PFSK-1 (cell line): ENCODE data around the gene PTTG1IP.

Source experiments
- POLR2AphosphoS5 ChIP-seq: IDR thresholded peaks from 2 replicates; pipeline ENCODE4 v1.6.1; 2012; ENCODE audit warnings: low read depth, mild to moderate bottlenecking, control low read depth, low read length, moderate library complexity
- SIN3A ChIP-seq: IDR thresholded peaks from 2 replicates; pipeline ENCODE4 v1.6.1; 2012; ENCODE audit warnings: mild to moderate bottlenecking, low read length, moderate library complexity, borderline replicate concordance; ENCODE audit not compliant: insufficient read depth
- TAF1 ChIP-seq: IDR thresholded peaks from 2 replicates; pipeline ENCODE4 v1.6.1; 2012; ENCODE audit warnings: low read length, control low read depth, borderline replicate concordance; ENCODE audit not compliant: insufficient read depth
- TF ChIP-seq, protein P1 (sequence below), 2 experiments: IDR thresholded peaks; 2 replicates each; pipeline versions ENCODE4 v1.6.1 to v1.8.0; 2011 to 2012; ENCODE audit warnings: low read depth in 2 of 2, low read length in 2 of 2, control low read depth in 1 of 2, inconsistent platforms in 1 of 2, mild to moderate bottlenecking in 1 of 2, moderate library complexity in 1 of 2; ENCODE audit not compliant: insufficient read depth in 1 of 2

DNA sequence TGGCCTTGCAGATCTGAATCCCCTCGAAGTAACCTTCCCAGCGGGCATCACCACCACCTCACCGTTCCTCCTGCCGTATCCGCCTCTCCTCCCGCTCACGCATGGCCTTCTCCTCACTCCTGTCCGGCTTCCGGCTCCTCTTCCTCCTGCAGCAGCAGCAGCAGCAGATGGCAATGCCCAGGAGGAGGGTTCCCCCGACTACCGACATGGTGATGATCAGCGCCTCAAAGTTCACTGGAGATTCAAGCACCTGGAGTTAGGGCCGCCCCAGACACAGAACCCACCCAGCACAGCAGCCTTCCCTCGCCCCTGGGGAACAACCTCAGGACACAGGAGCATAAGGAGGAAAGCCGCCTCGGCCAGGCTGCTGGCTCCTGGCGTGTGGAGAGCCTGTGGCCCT is 17.4 kb downstream of the PTTG1IP start:
- TF ChIP-seq, protein P1, sequence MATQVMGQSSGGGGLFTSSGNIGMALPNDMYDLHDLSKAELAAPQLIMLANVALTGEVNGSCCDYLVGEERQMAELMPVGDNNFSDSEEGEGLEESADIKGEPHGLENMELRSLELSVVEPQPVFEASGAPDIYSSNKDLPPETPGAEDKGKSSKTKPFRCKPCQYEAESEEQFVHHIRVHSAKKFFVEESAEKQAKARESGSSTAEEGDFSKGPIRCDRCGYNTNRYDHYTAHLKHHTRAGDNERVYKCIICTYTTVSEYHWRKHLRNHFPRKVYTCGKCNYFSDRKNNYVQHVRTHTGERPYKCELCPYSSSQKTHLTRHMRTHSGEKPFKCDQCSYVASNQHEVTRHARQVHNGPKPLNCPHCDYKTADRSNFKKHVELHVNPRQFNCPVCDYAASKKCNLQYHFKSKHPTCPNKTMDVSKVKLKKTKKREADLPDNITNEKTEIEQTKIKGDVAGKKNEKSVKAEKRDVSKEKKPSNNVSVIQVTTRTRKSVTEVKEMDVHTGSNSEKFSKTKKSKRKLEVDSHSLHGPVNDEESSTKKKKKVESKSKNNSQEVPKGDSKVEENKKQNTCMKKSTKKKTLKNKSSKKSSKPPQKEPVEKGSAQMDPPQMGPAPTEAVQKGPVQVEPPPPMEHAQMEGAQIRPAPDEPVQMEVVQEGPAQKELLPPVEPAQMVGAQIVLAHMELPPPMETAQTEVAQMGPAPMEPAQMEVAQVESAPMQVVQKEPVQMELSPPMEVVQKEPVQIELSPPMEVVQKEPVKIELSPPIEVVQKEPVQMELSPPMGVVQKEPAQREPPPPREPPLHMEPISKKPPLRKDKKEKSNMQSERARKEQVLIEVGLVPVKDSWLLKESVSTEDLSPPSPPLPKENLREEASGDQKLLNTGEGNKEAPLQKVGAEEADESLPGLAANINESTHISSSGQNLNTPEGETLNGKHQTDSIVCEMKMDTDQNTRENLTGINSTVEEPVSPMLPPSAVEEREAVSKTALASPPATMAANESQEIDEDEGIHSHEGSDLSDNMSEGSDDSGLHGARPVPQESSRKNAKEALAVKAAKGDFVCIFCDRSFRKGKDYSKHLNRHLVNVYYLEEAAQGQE (IDR thresholded peaks at IDR 0.05; ENCODE audit: insufficient read depth in 1 of 2, low read depth in 2 of 2, low read length in 2 of 2) = no peak
- TF ChIP-seq POLR2AphosphoS5 (no peak), TAF1 (no peak), SIN3A (no peak)
